Epithelial cell of proximal tubule (primary cell): ENCODE results near the gene STAP1. TPM values are rescaled to one million over a fixed set of nuclear protein-coding genes. Genes with fewer than 3 reads are reported as not detected.
"Not testable (repeated sequence)": the region's sequence is repeated elsewhere in the genome, so short reads cannot be mapped to it uniquely, and the experiment has no call there.

Experiments used
- DNase-seq: peaks from one replicate; pipeline ENCODE4 v3.0.0-alpha.2; 2011; ENCODE audit warnings: low read depth
- H3K4me3 ChIP-seq: 2 replicates; pipeline ENCODE4 v1.5.1; 2011; ENCODE audit warnings: low read depth, mild to moderate bottlenecking, low read length
- CTCF ChIP-seq: conservative IDR thresholded peaks from 2 replicates; pipeline ENCODE4 v1.5.1; 2012; ENCODE audit warnings: low read depth, mild to moderate bottlenecking, low read length
- total RNA-seq: library from RNA; depleted of rRNA; stranded (reverse); fragments of >200 nt; gene quantifications from 2 replicates; pipeline ENCODE4 v1.2.3, GENCODE V29; 2015

STAP1 gene
- total RNA-seq, 1 donor from 2014 or later, result not detected

GRCh38 chr4:67635331-67635730 is 76.8 kb downstream of the STAP1 start:
- no peak for DNase-seq
- no peak for TF ChIP-seq CTCF
- no peak overlapping the region for H3K4me3 ChIP-seq

- DNase-seq, H3K4me3 ChIP-seq: not testable (repeated sequence)
Observed at GRCh38 chr4:67636978-67637377, 78.5 kb downstream of the STAP1 start.

- no peak for TF ChIP-seq CTCF
- H3K4me3 ChIP-seq, result no peak overlapping the region
- no peak for DNase-seq
Observed at GRCh38 chr4:67638136-67638535, 79.6 kb downstream of the STAP1 start.

GRCh38 chr4:67651536-67651935 is 93.0 kb downstream of the STAP1 start:
- H3K4me3 ChIP-seq, result no peak overlapping the region
- DNase-seq, result no peak
- TF ChIP-seq CTCF, result no peak

Other genes with a start within 250 kb of the STAP1 start
- 9.2 and 11.5 TPM in 2 replicates for gene CENPC, start 13.2 kb upstream of the STAP1 start, total RNA-seq
- gene UBA6, start 142.4 kb downstream of the STAP1 start, total RNA-seq, result 69.2 and 100 TPM in 2 replicates
- not detected in 2 replicates for gene GNRHR, start 195.7 kb downstream of the STAP1 start, total RNA-seq